Measurements from ENCODE around the gene TMPRSS11D.

TMPRSS11D gene

GRCh38 chr4:67883902-67884301 is at the start of gene TMPRSS11D:
Gene TMPRSS11D (minus strand): TSS chr4:67884002. CDS start chr4:67883933, 69 bp downstream.
- DNase-seq = no peak

- no peak for DNase-seq
Observed at GRCh38 chr4:67933038-67933437, 49.2 kb upstream of the TMPRSS11D start.

GRCh38 chr4:67931256-67931655 is 47.5 kb upstream of the TMPRSS11D start:
- DNase-seq = no peak

DNA sequence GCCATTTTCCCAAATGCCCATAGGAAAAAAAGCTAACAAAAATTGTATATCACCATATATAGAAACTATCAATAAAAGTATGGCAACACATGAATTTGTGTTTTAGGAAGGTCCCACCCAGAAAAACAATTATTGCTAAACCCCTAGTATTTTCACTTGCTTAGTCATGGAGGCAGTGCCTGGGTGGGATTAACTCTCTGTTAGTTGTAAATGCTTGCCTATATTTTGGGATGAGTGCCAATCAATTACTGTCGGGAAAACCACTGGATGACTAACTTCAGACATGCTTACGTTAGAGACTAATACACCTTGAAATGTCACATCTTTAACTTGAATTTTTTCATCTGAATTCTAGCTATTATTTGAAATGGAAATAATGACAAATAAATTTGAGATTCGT is 45.6 kb upstream of the TMPRSS11D start:
- DNase-seq = no peak

- DNase-seq = no peak
Observed at GRCh38 chr4:67928546-67928945, 44.7 kb upstream of the TMPRSS11D start.

DNA sequence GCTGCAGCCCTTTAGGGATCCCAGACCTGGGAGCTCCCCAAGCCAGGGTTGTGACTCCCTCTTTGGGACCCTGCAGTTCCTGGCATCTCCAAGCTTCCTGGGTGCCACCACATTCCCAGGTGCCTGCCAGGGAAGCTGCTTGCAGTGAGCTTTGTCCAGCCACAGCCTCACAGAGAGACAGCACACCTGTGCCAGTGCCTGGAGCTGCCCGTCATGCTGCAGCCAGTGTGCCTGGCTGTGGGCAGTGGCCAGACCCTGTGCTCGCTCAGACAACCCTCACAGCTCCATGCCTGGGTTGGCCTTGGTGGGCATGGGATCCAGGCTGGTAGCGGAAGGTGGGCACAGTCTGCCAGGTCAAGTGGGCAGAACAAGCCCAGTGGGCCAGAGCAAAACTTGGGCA is 43.4 kb upstream of the TMPRSS11D start:
- no peak for DNase-seq

GRCh38 chr4:67926485-67926884 is 42.7 kb upstream of the TMPRSS11D start:
- no peak for DNase-seq

DNA sequence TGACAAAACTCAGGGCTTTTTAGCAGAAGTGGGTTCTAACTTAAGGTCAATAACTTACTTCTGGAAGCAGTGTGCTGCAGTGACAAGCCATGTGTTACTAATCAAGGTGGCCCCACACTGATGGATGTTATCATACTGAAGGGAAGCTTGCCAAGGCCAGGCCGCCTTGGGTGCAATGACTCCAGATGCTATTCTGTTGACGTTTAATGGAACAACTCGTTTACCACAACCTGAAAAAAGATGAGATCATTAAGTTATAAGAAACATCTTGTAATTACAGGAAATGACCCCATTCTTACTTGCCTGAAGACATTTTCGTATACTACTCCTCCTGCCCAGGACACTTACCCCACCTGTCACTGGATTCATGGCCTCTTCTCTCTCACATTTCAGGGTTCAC is 38.9 kb upstream of the TMPRSS11D start:
- DNase-seq = no peak

GRCh38 chr4:67918428-67918827 is 34.6 kb upstream of the TMPRSS11D start:
- DNase-seq = no peak

GRCh38 chr4:67915400-67915966 is 31.7 kb upstream of the TMPRSS11D start:
- no peak for DNase-seq

GRCh38 chr4:67912080-67912479 is 28.3 kb upstream of the TMPRSS11D start:
- DNase-seq = no peak

DNA sequence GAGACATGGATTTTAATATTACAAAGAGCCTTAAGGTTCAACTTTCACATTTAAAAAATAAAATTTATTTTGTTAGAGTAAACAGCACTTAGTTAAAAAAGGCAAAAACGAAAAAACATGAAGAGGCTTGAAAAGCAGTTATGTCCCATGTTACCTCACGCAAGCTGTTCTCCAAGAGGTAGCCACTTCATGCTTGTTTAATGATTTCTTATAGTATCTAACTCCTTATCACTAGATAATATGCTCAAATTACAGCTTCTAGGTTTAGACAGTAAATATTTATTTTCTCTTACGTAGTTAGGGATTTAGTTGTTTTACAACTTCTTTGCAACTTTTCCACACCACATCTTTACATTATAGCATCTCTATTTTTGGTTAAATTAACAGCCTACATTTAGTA is 27.8 kb upstream of the TMPRSS11D start:
- DNase-seq = no peak

GRCh38 chr4:67911141-67911540 is 27.3 kb upstream of the TMPRSS11D start:
- no peak for DNase-seq

DNA sequence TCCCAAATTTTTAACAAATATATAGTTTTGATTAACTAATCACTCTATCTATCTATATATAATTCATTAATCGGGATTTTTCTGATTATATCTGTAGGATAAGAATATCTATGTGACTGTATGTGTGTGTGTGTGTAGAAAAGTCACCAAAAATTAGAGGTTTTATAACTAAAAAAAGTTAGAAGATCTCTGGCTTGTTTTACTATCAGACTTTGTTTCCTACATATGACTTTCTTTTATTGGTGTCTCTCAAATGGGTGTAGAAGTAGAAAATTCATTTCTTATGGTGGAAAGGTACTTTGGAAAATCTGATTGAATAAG is 26.7 kb upstream of the TMPRSS11D start:
- DNase-seq = no peak

GRCh38 chr4:67909905-67910584 is 26.2 kb upstream of the TMPRSS11D start:
- peak in 1 of 2 donors; percentile 38 for DNase-seq

GRCh38 chr4:67907650-67908049 is 23.8 kb upstream of the TMPRSS11D start:
- DNase-seq = no peak

DNA sequence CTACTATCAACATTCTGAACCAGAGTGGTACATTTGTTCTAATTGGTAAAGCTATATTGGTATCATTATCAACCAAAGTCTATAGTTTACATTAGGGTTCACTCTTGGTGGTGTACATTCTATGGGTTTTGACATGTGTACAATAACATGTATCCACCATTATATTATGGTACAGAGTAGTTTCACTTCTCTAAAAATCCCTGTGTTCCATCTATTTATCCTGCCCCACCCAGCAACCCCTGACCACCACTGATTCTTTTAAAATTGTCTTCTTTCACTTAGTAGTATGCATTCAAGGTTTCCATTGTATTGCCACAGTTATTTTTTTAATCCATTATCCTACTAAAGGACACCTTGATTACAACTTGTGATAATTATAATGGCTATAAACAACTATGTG is 15.3 kb upstream of the TMPRSS11D start:
- DNase-seq = no peak

DNA sequence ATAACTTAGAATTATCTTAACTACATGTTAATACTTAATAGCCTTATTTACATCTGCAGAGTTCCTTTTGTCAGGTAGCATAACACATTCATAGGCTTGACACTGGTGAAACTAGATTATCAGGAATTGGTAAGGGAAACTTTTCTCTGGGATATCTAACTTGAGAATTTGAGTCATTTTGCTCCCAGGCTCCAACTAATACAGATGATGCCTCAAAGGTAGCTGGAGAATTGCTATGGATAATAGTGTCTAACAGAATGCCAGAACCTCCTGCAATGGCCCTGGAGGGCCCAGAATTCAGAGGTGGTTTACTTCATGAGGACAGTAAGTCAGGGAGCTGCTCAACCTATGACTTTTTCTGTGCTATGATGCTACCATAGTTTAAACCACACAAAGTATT is 13.9 kb upstream of the TMPRSS11D start:
- DNase-seq = no peak

- DNase-seq = no peak
Observed at GRCh38 chr4:67896421-67897065, 12.7 kb upstream of the TMPRSS11D start.

DNA sequence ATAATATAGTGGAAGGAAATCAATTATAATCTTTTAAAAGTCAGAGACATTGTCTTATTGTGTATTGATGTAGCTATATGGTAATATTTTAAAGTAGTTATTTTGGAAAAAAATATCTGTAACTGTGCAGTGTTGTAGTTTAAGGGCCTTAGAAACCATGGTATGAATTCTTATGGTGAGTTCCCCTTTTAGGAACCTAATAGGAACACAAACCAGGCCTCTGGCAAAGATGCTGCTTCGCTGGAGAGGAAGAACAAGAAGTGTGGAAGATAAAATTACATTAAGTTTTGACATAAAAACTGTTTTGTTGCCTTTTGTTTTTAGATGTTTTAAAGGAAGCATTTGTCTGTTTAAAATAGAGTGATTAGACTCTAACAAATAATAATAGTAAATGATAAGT is 10.9 kb upstream of the TMPRSS11D start:
- DNase-seq = no peak

GRCh38 chr4:67892905-67893304 is 9.1 kb upstream of the TMPRSS11D start:
- DNase-seq = no peak

GRCh38 chr4:67892253-67892652 is 8.5 kb upstream of the TMPRSS11D start:
- DNase-seq = no peak

DNA sequence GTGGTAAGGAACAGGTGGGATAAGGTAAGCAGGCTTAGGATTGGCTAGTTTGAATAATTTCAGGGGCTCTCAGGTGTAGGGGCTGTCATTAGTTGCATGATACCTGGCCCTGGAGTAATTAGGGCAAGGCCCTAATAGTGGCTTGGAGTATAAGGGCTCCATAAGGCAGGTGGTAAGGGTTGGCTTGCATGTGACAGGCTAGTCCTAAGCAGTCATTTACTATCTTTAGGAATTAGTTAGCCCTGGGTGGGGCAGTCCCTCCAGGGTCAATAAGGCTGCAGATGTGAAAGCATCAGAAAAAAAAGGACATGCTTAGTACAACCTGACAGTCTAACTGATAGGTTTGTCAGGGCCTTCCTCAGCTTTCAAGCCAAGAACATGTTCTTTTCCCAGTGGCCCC is 7.8 kb upstream of the TMPRSS11D start:
- no peak for DNase-seq

DNA sequence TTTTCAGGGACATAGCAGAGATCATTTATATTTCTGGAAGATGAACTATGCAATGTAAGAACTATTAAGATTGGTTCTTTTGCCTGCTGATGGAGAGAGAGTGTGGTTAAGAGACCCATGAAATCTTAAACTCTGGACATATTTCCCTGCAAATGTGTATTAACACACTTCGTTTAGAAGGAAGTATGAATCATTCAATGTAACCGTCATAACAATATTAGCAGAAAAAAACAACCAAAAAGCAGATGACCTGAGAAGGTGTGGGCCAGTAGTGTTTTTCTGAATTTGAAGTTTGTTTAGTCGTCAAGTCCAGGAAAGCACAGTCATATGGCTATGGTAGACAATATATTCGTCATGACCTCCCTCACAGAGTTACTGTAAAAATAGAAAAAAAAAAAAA is 2.5 kb upstream of the TMPRSS11D start:
- DNase-seq = no peak

DNA sequence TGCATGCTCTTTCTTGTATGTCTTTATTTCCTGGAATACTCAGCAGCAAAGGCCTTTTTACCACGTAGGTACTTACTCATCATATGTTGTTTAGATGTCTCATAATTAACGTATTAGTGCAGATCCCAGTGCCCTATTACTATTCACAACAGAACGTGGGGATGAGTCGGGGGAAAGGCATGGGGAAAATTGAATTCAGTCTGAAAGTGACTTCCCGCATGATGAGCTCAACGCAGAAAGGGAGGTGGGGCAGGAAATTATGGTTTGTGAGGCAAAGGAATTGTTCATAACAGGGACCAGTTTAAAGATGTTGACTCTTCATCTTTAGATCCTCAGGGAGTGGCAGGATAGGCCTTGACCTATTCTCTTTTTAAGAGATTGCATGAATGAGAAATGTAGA is 2.0 kb upstream of the TMPRSS11D start:
- DNase-seq = no peak
